GM03348 (cell line): Measurements from ENCODE around the gene AATK.

Experiments used
- DNase-seq: peaks from one replicate; pipeline ENCODE4 v3.0.0; 2012; ENCODE audit warnings: low spot score

Gene AATK

DNA sequence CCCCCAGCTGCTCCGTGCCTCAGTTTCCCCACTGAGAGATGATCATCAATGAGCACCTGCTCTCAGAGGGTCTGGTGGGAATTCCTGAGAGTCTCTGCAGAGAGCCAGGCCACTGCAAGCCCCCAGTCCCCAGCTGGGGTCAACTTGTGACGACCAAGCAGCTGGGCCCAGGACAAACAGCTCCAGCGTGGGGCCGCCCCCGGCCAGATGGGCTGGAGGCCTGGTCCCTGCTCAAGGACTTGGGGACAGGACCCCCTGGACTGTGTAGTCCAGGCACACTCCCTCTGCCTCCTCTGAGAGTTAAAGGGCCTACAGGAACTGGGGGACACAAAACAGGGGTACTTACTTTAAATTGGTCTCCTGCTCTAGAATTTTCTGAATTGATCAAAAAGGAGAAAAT lies 16.6 kb upstream of the AATK start:
- no peak for DNase-seq

DNA sequence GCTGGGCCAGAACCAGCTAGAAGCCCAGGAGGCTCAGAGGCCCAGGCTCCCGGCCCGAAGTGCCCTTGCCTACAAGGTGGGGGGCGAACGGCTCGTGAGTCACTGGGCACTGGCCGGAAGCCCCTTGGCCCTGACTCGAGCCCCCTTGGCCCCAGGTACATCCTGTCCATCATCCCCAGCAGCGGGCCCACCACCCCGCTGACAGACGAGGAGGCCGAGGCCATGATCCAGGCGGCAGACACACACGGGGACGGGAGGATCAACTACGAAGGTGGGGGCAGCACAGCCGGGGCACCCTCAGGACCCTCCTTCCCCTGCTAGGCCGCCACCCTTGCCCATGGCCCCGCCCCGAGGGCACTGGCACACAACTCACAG lies 15.8 kb upstream of the AATK start:
- no peak for DNase-seq

DNA sequence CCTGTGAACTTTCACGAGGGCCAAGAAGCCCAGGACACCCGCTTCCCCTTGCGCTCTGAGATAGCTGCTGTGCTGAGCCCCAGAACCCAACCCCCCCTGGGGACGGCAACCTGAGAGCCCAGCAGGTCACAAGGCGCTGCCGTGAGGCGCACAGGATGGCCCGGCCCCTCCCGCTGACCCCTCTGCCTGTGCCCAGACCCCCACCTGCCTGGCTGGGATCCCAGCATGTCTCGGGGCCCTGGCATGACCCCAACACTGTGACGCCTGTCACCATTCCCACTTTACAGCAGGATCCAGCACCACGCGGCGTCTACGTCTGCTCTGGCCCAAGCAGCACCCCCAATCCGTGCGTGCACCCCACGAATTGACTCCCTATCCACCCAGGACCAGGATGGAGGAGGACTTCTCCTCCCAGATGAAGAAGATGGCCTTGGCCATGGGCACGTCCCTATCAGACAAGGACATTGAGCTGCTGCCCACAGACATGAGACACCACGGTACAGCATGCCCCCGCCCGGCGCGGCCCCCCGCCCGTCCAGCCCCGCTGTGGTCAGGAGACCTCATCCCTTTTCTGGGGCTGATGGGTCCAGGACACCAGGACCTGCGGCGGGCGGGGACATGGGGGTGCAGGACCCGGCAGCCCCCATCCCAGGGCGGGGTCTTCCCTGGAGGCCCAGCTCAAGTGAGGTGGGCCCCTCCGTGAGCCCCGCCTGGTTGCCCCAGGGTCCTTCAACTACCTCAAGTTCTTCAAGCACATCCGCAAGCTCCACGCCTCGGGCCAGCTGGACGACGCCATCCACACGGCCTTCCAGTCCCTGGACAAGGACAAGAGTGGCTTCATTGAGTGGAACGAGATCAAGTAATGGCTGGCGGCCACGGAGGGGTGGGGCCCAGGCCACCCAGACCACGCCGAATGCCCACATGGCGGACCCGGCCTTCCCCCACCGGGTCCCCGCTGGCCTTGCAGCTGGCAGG lies 15.1 kb upstream of the AATK start:
- DNase-seq: no peak

DNA sequence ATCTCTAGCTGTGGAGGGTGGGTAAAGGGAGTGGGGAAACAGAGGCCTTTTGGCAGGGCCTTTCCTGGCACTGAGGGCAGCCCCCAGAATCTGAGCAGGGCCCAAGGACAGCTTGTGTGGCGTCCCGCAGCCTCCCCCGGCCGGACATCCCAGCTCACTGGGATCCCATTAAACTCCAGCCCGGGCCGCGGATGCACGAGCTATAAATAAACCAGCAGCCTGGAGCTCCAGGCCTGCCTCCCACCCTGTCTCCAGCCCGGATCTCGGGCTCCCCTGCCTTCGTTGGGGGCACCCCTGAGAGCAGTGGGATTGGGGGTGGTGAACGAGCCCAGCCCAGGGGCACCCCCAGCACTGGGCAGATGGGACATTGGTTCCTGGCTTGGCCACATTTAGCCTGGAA lies 13.8 kb upstream of the AATK start:
- DNase-seq: no peak

DNA sequence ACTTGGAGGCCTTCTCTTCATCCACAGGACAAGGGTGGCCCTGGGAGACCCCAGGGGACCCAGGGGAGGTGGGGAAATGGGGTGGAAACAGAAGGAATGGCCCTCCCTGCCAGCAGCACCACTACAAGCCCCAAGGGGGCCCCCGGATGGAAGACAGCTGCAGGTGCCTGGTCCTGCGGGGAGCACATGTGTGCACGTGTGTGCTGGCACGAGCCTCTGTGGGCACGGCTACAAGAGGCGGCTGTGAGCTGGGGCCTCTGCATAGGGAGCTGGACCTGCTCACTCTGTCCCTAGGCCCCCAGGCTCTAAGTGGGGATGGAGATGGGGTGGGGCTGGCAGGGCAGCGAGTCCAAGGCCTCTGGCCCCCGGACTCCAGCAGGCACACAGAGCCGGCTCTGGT lies 13.2 kb upstream of the AATK start:
- DNase-seq: no peak

DNA sequence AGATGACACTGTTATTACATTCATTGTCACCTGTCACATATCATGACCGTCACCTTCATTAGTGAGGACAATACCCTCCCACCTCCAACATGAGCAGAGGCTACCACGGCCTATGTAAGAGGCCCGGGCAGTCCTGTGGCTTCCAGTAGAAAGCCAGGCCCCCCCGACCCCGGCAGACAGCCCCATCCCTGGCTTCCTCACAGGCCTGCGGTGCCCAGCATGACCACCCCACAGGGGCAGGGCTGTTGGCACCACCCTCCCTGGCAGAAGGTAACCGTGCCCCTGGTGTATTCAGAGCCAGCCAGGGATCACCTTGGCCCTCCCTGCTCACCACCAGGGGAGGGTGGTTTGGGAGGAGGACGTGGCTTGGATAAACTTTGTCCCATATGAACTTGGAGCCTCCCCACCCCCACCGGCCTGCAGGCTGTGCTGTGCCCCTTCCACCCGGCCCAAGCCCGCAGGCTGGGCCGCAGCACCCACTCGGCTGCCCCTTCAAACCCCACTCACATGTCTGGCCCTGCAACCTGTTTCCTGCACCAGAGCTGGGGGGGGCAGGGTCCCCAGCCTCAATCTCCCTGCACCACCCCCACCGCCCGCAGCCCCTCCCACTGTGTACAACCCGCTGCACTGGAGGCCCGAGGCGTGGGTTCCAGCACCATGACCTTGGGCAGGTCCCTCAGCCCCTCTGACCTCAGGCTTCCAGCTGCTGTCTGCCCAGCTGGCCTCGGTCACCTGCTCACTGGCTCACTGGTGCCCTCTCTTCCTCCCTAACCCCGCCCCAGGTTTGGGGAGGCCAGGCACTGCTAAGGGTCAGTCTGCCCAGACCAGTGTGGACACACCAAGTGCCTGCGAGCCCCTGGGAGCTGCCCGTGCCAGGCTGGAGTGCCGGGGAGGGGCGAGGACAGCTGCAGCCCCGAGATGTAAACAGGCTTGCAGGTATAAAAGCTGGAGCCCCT lies 12.4 kb upstream of the AATK start:
- no peak for DNase-seq

DNA sequence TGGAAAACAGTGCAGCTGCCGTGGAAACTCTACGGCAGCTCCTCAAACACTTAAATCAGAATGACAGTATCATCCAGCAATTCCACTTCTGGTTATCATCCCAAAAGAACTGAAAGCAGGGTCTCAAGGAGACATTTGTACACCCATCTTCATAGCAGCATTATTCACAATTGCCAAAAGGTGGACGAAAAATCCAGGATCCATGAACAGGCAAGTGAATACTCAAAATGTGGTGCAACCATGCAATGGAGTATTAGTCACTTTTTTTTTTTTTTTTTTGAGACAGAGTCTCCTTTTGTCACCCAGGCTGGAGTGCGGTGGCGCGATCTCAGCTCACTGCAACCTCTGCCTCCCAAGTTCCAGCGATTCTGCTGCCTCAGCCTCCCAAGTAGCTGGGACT lies 10.6 kb upstream of the AATK start:
- DNase-seq: no peak

DNA sequence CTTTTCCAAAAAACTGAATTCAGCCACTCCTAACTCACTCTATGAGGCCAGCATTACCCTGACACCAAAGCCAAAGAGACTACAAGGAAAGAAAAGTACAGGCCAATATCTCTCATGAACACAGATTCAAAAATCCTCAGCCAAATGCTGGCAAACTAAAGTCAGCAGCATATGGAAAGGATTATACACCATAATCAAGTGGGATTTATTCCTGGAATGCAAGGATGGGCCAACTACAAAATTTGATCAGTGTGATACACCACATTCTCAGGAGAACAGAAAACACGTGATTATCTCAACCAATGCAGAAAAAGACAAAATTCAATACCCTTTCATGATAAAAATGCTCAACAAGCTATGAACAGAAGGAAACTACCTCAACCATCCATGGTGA lies 7.7 kb upstream of the AATK start:
- peak; percentile 50 for DNase-seq

DNA sequence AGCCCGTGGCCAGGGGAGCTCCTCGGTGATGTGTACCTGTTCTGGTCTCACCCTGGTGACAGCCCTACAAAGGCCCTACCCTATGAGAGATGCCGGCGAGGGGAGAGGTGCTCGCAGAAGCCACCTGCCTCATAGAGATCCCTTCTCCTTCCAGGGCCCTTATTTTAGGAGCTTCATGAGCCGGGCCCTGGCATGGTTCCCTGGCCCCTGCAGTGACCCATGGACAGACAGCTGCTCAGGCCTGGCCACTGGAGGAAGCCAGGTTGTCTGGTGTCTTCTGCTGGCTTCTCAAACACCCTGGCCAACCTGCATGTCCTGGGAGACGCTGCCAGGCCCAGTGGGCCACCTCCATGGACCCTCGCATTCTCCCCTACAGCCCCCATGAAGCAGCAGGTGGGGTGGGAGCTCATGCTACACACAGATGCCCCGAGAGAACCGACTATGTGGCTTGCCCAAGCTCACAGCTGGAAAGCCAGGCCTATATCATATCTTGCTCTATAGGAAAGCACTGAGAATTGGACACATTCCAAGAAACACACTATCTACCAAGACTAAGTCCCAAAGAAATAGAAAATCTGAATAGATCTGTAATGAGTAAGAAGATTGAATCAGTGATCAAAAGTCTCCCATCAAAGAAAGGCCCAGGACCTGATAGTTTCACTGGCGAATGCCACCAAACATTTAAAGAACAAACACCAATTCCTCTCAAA lies 7.2 kb upstream of the AATK start:
- DNase-seq: no peak

DNA sequence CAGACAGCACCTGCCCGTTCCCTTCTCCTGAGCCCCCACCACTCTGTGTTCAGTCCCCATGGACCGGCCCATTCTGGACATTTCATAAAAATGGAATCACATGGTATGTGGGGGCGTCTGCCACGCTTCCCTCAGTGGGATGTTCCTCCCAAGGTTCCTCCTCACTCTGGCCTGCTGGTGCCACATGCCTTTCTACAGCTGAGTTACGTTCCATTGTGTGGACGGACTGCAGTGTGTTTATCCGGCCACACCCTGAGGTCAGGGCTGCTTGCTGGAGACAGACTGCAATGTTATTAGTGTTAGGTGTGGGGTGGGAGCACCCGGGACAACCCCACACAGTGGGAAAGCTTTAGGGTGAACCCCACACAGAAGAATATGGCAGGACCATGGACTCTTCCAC lies 5.9 kb upstream of the AATK start:
- peak; percentile 52 for DNase-seq

DNA sequence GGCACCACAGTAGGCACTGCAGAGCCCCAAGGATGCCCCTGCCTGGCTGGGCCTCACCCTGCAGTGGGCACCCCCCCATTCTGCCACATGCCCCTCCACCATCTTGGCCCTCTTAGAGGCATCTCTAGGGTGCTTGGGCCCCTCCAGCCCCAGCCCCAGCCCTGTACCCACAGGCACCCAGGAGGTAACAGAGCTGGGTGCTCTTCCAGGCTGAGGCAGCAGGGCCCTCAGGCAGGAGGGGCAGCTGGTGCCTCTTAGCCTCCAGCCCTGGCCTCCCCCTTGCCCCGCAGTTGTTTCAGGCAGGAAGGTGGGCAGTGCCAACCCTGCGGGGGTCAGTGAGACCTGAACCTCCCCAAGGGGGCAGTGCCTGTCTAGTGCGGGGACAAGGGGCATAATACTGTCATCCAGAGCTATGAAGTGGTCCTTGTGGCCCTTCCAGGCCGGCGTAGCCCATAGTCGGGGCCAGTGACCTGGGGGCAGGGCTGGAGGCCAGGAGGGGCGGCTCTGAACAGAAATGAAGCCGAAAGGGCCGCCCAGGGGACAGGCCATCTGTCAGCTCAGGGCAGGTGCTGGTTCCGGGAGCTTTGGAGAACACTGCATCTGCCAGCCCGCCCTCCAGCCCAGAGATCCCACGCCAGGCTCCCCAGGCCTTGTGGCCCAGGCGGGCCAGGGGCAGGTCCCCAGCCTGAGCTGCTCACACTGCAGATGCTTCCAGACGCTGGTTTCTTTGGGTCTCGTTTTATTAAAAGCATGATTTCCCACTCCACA lies 4.9 kb upstream of the AATK start:
- no peak for DNase-seq

DNA sequence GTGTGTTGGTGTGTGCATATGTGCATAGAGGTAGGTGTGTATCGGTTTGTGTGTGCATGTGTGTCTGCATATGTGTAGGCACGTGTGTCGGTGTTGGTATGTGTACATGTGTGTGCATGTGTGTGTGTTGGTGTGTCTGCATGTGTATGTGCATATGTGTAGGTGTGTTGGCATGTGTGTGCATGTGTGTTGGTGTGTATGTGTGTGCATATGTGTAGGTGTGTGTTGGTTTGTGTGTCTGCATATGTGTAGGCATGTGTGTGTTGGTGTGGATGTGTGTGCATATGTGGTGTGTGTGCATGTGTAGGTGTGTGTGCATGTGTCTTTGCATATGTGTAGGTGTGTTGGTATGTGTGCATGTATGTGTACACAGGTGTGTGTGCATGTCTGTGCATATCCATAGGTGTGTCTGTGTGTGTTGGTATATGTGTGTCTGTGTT lies 3.9 kb upstream of the AATK start:
- no peak for DNase-seq

DNA sequence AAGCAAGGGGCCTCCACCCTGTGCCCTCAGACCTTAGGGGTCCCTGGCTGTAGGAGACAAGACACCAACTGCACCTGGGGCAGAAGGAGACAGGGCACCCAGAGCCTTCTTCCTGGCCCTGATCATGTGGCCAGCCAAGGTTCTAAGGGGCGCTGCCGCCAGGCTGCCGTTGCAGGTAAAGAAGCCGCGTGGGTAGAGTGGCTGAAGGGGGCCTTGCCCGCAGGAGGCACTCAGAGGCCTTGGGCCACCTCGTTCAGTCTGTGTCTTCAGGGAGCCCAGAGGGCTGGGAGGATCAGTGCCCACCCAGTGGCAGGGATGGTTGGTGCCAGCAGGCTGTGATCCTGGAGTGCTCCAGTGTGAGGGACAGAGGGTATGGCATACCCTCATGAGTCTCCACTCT lies 1.6 kb upstream of the AATK start:
- no peak for DNase-seq

DNA sequence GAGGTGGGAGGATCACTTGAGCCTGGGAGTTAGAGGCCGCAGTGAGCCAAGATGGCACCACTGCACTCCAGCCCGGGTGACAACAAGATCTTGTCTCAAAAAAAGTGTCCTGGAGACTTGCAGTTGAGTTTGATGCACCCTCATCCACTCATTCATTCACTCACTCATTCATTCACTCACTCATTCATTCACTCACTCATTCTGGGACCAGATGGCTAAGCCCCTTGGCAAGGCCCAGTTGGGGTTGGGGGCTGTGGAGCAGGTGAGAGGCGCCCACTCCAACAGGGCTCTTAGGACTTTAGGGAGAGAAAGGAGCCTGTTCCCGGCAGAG lies 1.1 kb upstream of the AATK start:
- no peak for DNase-seq

DNA sequence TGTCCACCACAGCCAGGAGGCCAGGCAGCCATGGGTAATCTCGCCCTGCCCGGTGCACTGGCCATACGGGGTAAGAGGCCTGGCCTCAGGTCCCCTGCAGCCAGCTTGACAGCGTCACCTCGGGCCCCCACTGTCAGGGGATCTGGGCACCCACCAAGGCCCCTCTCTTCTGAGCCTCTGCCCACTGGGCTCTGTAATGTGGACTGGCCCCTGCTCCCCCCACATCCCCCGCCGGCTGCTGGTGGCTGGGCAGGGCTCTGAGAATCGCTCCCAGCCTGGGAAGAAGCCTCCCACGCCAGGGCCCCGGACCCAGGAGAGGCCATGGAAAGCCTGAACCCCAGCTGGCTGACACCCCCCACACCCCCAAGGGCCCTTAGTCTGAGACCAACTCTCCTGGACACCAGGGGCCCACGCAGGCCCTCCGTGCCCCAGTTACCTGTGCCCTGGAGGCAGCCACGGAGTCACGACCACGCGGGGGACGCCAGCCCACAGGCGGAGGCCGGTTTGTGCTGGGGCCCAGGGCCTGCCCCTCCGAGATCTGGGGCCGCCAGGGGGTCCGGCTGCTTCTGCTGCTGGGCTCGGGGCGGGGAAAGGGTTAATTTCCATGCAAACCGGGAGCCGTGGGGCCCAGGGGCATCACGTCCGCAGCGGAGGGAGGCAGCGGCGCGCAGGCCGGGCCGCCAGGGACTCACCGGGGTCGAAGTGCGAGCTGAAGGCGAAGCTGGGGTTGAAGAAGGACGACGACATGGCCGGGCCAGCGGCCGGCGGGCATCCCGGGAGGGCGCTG lies 582 bp downstream of the AATK start, which contains the start of gene PVALEF:
PVALEF (plus strand) TSS at position 262 of the 787 bp plus-strand sequence. CDS start 15,720 bp downstream, outside the sequence.
- DNase-seq: peak; percentile 48

DNA sequence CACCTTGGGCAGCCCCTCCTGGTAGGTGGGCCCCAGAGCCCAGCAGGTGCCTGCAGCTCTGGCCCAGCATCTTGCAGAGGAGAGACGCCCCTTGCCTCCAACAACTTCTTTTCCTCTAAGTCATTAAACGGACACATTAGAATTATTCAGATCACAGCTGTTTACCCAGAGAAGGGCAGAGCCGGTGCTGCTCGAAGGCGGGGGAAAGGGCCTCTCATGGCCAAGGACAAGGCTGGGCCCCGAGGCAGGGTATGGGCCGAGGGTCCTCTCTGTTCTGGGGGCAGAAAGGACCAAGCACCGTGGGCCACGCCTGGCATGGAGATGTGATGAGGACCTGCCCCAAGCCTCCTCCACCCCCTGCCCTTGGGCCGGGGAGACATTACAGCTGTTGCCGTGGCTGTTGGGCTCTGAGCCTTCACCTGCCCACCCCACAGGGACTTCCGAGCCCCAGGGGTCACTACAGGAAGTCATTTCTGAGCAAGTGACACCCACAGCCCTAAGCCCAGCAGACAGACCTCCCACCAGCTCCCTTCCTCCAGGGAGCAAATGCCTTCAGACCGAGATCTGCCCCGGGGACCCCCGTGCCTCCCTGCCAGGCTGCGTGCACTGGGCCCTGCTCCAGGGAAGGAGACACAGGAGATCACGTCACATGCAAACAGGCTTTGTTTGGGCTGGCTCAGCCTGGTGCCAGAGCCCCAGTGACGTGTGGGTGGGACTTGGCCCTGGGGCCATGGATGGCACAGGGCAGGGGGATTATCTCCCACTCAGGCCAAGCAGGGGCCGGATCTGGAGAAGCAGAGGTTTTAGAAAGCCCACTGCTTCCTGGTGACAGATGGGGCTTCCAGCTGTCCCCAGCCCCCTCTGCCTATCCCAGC lies 1.4 kb downstream of the AATK start:
- DNase-seq: no peak

DNA sequence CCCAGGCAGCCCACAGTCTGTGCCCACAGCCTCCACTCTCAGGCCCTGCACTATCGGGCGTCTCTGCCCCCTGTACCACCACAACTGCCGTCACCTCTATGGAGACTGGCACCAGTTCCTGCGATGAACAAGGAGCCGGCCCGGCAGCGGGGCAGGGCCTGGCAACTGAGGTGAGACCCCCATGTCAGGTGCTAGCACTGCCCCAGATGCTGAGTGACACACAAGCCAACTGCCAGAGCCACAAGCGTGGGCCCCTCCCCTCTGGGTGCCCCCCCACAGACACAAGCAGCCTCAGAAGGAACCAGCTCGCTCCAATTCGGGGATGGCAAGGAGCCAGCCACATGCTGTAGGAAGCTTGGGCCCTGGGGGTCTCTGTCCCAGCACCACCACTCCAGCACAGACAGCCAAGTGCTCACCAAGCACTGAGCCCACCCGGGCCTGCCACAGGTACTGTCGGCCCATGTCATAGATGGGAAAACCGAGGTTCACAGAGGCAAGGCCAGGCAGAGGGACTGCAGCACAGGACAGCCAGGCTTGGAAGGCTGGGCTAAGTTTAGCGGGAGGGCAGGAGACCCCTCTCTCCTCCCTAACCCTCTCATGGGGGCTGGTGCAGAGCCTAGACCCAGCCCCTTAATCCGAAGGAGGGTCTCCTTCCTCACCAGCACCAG lies 2.2 kb downstream of the AATK start:
- no peak for DNase-seq

DNA sequence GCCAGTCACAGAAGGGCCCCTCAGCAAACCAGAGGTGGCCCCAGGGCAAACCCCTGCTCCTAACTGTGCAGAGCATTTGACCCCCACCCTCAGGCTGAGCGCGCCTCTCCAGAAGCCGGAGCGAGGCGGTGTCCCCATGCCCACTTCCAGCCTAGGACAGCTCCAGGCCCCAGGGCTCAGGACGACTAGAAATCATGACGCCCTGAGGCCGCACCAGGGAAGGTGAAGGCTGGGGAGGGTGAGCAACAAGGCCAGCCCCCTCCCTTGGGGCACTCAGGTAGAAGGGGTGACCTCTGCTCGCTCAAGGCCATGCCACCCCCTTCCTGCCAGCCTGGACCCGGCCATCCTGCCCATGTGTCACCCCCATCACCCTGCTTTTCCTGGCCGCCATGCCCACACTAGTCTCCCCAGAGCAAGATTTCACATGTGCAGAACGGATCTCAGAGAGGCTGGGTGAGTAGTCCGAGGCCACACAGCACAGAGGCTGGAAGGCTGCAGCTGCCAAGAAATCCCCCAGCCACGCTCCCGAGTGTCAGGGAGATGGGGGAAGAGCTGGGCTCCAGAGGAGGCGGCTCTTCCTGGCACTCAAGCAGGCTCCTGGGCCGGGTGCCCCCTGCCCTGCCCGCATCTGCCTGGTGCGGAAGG lies 2.8 kb downstream of the AATK start:
- no peak for DNase-seq

DNA sequence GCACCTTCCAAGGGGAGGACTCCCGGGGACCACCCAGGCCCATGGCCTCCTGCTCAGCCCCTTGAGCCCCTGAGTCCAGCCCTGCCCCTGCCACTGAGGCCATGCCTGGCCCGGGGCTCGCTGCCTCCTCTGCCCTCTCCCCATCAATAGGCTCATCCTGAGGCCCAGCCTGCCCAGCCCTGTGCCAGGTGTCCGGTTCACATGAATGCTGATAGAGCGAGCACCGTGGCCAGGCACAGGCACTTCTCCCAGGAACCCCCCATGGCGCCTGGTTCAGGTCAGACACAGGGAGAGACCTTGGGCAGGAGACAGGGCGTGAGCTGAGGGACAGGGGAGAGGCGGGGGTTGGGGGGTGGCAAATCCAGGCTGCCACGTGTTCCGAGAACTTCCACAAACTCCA lies 3.5 kb downstream of the AATK start:
- DNase-seq: no peak
